NCI-H2029 (cell line): ENCODE data around the gene MYDGF.

ENCODE experiments used
- DNase-seq: peaks from one replicate; lab custom pipeline; 2025; lab: John Stamatoyannopoulos, UW

MYDGF gene

DNA sequence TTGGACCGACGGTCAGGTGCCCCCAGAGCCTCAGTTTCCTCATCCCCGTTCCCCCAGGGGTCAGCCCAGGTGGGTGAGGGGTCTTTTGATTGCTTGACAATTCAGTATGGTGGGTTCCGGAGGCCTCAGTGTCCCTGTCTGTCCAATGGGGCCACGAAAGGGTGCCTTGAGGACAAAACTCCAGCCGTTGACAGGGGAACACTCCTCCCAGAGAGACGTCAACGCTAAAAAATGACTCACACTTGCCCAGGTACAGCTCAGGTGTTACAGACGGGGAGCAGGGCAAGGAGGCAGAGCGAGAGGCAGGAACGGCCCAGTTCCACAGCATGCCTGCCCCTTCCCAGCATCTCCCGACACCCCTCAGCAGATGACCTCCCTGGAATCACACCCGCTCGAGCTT is 29.0 kb downstream of the MYDGF start:
- no peak for DNase-seq

DNA sequence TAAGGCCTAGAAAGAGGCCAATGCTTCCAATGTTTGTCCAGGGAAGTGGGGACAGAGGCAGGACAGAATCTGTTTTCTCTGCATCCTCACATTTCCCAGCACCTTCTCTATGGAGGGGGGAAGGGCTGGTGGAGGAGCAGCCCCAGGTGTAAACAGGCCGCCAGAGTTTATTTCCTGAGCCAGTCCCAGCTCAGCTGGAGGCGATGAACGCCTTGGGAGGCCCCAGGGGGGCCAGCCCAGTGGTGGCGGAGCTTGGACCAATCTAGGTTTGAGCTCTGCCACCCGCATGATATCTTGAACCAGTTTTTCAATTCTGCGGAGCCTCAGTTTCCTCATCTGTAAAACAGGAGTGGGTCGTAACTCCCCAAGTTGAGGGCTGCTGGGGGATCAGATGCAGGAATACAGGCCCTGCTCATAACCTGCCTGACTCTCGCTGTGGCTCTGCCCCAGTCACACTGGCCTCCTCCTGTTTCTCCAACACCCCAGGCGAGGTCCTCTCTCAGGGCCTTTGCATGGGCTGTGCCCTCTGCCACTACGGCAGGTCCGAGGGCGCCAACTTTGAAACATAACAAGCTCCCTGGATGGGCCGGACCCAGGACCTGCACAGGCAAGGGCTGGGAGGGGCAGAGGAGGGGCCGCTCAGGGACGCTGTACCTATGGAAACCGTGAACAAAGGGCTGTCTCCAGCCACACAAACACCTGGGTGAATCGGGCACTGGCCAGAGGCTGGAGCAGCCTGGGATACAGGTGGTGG is 29.7 kb downstream of the MYDGF start:
- no peak for DNase-seq

DNA sequence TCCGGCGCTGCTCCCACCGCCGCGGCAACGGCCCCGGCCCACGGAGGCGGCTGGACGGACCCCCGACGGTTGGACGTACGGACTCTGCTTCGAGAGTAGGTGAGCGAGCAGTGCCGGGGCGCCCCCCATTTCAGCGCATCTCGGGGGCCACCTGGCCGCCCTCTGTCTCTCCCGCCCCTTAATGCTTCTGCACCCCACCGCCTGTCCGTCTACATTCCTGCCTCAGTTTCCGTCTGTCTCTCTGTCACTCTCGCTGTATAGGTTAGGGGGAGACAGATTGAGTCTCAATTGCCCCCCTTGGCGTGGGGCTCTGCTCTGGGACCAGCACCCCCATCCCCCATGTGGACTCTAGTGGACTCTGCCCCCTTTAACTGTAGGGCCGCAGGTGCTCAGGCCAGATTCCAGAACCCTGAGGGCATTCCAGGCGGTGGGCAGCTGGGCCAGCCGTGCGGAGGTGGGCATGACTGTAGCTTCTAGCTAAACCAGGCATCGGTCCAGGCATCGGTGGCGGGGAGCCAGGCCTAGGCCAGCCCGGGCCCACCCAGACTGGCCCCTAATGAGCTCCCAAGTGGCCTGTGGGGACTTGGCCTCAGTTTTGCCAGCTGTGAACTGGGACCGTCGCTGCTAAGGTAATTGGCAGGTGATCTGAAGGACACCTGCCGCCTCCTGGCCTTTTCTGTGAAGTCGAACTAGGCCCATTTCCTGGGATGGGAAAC is 30.5 kb downstream of the MYDGF start:
- no peak for DNase-seq

DNA sequence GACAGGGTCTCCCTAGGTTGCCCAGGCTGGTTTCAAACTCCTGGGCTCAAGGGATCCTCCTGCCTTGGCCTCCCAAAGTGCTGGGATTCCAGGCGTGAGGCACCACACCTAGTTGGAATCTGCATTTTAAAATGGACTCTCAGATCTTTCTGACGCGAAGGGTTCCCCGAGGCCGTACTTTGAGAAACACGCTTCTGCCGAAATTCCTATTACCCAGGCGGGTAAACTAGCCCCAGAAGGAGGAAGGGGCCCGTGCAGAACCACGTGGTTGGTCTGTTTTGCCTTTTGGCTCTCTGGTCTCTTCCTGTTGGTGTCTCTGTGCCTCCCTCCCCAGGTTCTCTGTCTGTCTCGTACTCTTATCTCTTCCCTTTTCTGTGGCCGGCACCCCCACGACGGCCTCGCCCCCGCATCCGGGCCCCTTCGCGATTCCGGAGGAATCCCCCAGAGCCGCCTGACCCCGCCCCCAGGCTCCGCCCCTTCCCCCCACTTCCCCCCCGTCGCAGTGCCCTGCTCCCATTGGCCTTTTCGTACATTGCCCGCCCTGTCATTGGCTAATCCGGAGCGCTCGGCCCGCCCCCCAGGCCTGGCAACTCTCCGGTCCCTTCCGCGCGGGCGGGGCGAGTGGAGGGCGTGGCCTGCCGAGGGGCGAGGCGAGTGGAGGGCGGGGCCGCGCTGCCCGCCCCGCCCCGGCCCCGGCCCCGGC is 31.2 kb downstream of the MYDGF start, which contains the start of gene TNFAIP8L1:
TSS of gene TNFAIP8L1 (plus strand) at position 689 of the 703 bp plus-strand sequence. CDS start 12,354 bp downstream, outside the sequence.
- peak; percentile 93 for DNase-seq

DNA sequence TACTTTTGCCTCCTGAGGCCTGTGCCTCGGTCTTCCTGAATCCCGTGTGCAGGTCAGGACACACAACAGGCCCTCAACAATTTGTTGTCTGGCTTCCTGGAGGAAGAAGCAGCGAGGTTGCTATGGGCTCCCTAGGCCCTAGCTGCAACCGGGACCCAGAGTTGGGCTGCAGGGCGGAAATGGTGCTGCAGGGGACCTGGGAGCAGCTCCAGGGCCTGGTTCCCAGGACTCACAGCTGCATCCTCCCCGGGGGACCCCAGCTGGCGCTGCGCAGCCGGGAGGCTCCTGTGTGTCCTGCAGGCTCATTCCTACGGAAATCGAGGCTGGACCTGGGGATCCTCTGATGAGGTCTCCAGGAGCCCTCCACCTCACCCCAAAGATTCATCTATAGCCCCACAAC is 31.8 kb downstream of the MYDGF start:
- DNase-seq, result no peak

DNA sequence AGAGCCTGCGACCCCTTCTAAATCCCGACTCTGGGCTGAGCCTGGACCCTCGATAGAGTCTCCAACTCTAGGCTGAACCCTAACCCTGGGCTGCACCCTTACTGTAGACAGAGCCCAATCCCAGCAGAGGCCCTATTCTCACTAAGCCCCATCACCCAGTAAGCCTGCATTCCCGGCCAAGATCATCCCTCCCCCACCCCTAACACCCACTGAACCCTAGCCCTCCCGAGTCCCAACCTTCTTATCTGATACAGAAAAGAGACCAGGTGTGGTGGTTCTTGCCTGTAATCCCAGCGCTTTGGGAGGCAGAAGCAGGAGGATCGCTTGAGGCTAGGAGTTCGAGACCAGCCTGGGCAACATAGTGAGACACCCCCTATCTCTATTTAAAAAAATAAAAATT is 33.4 kb downstream of the MYDGF start:
- no peak for DNase-seq

DNA sequence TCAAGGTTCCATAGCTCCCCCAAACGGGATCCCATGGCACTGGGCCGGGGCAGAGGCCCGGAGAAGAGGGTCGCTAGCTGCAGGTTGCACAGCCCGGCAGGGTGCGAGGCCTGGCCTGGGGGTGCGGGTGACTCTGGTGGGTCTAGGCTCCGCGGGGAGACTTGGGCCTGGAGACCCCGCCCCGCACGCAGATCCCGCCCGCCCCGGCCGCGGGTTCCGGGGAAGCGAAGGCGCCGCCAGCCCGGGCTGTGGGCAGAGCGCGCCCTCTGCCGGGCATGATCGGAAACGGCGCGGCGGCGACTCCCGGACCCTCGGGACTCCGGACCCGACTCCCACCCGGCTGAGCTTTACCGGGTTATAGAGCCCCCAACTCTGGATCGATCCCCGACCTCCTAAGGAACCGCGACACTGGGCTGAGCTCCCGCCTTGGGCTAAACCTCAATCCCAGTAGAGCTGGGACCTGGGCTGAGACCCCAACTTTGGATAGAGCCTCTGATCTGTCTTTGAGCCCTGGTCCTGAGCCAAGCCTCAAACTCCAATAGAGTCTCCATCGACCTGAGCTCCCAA is 33.9 kb downstream of the MYDGF start:
- peak; percentile 23 for DNase-seq

DNA sequence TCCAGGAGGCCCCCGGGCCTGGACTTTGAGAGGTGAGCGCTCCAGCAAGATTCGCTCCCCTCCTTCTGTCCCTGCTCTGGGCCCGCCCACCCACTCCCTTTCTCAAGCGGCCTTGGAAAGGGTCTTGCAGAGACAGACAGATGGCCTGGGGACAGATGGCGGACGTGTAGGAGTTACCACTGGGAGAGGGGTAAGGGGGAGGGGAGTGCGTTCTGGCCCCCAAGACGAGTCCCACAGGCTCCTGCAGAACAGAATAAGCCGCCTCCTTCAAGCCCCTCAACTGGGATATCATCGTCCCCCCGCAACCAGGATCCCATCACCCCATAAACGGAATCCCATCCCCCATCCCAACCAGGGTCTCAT is 34.4 kb downstream of the MYDGF start:
- no peak for DNase-seq

DNA sequence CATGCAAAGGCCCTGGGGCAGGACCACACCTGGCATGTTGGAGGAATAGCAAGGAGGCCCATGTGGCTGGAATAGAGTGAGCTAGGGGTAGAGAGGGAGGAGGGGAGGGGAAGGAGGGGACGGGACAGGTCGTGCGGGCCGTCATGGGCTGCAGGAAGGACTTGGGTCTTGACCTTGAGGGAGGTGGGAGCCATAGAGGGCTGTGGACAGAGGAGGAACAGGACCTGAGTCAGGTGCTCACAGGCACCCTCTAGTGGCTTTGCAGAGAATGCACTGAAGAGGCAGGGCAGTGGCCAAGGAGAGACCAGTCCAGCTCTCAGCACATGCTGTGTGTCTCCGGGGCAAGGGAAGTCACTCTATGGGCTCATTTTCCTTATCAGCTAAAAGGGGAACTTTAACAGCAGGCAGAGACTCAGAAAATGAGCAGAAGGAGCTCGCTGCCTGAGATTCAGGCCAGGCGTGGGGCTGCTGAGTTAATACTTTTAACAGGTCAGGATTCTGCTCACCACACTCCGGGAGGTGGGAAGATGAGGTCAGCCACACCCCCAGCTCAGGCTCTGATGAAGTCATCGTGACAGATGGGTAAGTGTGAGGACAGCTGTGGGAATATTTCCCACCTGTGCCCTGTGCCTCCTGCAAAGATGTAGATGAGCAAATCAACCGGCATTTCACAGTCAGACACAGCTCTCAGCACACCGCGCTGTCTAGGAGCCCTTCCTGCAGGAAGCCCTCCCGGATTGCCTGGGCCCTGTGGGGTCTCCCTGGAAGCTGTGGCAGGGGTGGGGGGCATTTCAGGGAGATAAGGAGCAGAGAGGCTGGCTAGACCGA is 36.8 kb downstream of the MYDGF start:
- no peak for DNase-seq

DNA sequence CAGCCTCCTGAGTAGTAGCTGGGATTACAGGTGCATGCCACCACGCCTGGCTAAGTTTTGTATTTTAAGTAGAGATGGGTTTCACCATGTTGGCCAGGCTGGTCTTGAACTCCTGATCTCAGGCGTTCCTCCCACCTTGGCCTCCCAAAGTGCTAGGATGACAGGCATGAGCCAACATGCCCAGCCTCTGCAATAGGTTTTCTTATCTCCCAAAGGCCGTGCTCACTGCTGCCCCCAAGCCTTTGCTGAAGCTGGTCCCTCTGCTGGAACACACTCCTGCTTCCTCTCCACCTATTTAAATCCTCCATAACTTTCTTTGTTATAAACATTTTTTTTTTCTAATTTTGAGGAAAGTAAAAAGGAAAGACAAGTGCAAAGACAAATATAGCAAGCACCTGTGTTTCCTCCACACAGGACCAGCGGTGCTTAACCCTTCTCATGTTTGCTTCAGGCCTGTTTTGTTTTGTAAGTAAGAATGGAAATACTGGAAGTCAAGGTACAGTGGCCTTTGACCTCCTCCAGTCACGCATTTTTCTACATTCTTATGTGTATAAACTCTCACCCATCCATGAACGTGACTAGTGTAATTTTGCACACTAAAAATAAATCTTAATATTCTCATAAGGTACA is 45.3 kb downstream of the MYDGF start:
- no peak for DNase-seq

DNA sequence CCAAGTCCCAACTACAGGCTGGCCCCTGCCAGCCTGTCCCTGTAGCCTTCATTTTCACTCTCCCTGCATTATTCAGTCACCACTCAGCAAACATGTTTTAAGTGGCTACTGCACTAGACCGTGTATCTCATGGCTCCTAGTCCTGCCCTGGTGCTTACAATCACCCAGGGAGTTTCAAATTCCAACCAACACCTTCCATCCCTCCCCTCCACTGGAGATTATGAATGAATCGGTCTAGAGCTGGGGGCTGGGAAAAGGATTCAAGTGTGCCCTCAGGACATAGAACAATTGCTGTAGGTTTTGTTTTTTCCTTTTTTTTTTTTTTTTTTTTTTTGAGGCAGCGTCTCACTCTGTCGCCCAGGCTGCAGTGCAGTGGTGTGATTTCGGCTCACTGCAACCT is 45.8 kb downstream of the MYDGF start:
- DNase-seq, result no peak

DNA sequence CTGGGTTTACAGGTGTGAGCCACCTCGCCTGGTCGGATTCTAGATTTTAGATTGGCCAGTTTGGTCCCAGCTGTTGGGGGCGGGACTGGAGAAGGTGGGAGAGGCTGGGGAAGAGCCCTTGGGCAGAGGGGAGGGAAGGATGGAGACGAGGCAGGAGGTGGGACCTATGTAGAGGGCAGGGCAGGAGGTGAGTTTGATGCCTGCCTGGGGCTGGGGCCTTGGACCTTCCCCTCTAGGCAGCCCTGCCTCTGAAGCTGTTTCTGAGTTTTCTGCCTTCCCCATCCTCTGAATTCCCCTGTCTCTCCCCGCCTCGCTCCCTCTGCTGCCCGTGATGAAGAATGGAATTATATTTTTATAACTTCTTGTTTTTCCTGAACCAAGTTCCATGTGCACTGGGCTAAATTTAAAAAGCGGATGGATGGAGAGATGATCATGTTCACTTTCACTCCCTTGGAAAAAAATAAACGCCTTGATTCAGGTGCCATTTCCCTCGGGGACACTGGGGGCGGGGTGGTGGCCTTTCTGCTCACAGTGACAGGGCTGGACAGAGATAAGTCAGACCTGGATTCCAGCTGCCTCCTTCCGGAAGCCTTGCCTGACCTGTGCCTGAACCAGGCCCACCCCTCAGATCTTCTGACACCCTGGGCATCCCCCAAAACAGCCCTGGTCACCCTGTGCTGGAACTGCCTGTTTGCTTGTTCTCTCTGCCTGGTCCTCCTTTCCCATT is 47.3 kb downstream of the MYDGF start:
- DNase-seq, result no peak

DNA sequence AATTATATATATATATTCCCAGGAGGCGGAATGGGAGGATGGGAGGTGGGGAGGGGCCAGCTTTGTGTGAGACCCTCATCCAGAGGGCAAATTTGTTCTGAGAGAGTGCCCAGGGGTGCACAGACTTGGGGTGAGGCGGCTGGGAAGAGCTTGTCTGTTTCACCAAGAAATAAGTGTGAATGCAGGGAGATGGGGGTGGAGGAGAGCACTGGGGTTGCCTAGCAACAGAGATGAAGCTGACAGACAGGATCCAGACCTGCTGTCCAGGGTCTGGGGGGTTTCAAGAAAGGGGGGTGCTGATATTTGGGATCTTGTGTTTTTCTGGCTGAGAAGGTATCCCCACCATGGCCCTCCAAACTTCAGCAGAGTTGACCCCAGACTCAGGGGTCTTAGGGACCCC is 49.5 kb downstream of the MYDGF start:
- DNase-seq, result no peak

DNA sequence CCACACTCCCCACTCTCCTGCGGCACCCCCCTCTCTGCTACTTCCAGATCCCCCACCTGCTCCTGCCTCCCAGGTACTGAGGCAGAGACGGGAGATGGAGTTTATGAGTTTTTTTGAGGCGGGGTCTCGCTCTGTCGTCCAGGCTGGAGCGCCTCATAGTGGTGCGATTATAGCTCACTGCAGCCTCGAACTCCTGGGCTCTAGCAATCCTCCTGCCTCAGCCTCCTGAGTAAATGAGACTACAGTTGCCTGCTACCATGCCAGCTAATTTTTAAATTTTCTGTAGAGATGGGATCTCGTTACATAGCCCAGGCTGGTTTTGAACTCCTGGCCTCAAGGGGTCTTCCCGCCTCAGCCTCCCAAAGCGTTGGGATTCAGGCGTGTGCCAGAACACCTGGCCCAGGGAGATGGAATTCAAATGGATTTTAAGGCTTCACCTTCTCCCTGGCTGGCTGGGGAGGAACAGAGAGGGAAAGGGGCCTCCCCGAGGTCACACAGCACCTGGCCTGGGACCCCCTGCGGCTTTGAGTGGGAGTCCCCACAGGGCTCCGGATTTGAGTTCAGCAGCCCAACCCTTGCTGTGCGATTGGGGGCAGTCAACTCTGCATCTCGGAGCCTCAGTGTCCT is 50.4 kb downstream of the MYDGF start:
- no peak for DNase-seq

DNA sequence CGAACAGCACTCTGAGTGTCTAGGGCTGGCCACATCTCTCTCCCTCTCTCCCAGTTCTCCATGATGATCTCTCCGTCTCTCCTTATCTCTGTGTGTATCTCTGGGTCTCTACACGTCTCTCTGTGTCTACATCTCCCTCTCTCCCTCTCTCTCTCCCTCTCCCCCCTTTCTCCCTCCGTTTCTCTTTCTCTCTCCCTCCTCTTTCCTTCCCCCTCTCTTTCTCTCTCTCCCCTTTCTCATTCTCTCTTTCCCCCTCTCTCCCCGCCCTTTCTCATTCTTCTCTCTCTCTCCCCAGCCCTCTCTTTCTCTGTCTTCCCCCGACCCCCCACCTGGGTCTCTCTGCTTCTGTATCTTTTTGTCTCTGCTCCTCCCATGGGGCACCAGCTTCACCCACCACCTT is 52.1 kb downstream of the MYDGF start:
- no peak for DNase-seq

DNA sequence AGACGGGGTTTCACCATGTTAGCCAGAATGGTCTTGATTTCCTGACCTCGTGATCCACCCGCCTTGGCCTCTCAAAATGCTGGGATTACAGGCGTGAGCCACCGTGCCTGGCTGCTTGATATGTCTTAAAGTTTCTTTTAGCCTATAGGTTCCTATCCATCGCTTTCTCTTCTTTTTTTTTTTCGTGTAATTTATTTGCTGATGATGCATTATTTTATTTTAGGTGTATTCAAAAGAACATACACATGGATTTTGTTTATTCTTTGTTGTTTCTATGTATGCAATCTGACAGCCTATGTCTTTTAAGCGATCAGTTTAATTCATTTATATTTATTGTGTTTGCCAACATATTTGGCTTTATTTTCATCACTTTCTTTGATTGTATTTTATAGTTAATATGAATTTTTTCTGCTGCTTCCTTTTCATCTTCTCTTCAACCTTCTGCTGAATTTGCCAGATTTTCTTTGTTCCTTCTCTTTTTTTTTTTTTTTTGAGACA is 56.8 kb downstream of the MYDGF start:
- no peak for DNase-seq

DNA sequence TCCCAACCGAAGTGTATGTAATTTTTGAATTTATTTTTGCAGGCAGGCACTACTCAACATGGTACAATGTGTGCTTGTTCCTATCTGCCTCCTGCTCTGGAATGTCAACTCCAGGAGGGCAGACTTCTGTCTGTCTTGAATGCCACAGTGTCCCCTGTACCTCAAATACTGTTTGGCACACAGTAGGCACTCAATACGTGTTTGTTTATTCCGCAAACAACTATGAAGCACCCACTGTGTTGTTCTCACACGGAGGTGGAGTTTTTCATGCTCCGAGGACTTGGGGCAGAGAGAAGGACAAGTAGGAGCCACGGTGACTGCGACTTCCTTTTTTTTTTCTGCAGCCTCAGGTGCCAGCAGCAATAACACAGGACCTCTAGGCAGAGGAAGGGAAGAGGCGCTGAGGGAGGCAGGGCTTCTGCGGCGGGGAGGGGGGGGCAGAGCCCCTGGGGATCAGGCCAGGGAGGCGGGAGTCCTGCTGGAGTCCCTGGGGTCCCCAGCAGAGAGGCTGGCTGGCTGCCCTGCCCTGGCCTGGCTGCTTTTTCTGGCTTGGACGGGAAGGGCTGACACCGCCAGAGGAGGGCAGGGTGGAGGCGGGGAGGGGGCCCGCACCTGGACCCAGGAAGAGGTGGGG is 60.1 kb downstream of the MYDGF start:
- no peak for DNase-seq
